Kidney epithelial cell (primary cell): ENCODE data around the gene TBCB. TPM values are rescaled to one million over a fixed set of nuclear protein-coding genes. Genes with fewer than 3 reads are reported as not detected.

Experiments used
- DNase-seq: peaks from one replicate; pipeline ENCODE4 v3.0.0-alpha.2; 2010; ENCODE audit warnings: low read depth
- H3K27me3 ChIP-seq: 2 replicates; pipeline ENCODE4 v1.6.0; 2011; ENCODE audit warnings: low read length; ENCODE audit not compliant: control insufficient read depth, insufficient read depth
- H3K36me3 ChIP-seq: 2 replicates; pipeline ENCODE4 v1.5.1; 2011; ENCODE audit warnings: low read length; ENCODE audit not compliant: control insufficient read depth, insufficient read depth
- H3K4me3 ChIP-seq: 2 replicates; pipeline ENCODE4 v1.5.1; 2011; ENCODE audit warnings: low read depth, mild to moderate bottlenecking, control low read depth, low read length
- CTCF ChIP-seq: IDR thresholded peaks from 2 replicates; pipeline ENCODE4 v1.5.1; 2011; ENCODE audit warnings: mild to moderate bottlenecking, moderate library complexity, low read length, control low read depth, inconsistent platforms; ENCODE audit not compliant: insufficient read depth, poor library complexity, severe bottlenecking
- total RNA-seq: library from RNA; depleted of rRNA; stranded (reverse); fragments of >200 nt; gene quantifications from 2 replicates; pipeline ENCODE4 v1.2.3, GENCODE V29; 2015

The TBCB gene
- total RNA-seq, 1 donor from 2014 or later: 337 TPM

DNA sequence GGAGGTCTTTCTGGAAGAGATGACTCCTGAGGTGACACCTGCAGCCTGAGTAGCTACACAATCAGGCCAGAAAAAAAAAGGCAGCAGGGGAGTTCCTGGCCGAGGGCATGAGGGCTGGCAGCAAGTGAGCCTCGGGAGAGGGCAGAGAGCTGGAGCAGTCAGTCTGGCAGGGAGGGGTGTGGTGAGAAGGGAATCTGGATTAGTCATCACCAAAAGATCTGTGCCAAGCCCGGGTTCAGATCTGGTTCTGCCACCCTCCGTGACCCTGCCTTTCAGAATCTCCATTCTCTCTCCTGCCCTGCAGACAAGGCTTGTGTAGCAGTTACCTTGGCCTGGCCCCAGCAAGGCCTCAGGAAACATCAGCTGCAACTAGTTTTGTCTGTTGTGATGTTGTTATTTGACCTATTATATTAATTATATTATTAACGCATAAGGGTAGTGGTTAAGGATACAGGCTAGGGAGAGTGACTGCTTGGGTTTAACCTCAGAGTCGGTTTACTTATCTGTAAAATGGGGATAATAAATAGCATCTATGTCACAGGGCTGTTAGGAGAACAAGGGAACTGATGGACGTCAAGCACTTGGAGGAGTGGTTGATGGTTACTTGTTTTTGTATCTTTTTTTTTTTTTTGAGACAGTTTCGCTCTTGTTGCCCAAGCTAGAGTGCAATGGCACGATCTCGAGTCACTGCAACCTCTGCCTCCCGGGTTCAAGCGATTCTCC, 21.9 kb downstream of the TBCB start:
- no peak for TF ChIP-seq CTCF
- H3K36me3 ChIP-seq: no peaks in the 10 kb centered on the region
- no peaks in the 10 kb centered on the region for H3K27me3 ChIP-seq
- no peak for DNase-seq
- H3K4me3 ChIP-seq: no peak overlapping the region

- no peaks in the 10 kb centered on the region for H3K27me3 ChIP-seq
- H3K4me3 ChIP-seq: peak overlapping the region; percentile 91
- peaks cover 4% of the 10 kb centered on the region for H3K36me3 ChIP-seq
- no peak for DNase-seq
- TF ChIP-seq CTCF: no peak
Observed at GRCh38 chr19:36139120-36139472, 23.8 kb downstream of the TBCB start.

DNA sequence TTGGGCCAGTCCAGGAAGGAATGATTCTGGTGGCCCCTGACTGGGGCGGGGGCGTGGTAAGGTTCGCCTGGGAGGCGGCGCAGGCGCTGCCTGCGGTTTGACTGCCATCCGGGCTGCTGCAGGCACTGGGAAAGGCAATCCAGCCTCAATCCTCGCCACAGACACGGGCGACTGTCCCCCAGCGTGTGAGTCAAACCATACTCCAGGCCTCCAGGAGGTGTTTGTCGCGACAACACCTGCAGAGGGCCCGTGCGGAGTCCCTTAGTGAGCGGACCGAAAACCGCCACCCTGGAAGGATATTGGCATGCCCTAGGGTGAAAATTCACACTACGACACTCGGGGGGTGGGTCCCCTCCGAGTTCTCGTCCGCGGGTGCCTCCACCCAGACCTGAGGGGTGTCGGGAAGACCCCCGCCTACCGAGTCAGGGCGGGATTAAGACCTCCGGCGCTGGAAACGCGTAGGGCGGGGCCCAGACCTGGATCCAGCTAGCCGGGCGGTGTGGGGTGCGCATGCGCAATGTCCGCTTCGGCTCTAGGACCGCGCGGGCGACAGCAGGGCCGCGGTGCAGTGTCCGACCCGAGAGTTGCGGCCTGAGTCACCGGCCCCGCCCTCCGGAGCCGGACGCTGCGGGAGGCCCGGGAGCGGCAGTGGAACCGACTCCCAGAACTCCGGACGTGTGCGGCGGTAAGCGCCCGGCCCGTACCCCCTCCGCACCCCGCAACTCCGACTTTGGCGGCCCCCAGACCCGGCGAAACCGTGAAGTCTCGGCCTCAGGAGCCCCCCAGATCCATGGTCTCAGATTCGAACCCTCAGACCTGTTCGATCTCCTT, 24.4 kb downstream of the TBCB start, which contains the start of gene CAPNS1:
Gene CAPNS1, plus strand, starts transcription at position 594 of the 831 bp plus-strand sequence. CDS start 946 bp downstream, outside the sequence.
- H3K36me3 ChIP-seq: peaks cover 4% of the 10 kb centered on the region
- TF ChIP-seq CTCF: peak; percentile 28
- peak; percentile 79 for DNase-seq

DNA sequence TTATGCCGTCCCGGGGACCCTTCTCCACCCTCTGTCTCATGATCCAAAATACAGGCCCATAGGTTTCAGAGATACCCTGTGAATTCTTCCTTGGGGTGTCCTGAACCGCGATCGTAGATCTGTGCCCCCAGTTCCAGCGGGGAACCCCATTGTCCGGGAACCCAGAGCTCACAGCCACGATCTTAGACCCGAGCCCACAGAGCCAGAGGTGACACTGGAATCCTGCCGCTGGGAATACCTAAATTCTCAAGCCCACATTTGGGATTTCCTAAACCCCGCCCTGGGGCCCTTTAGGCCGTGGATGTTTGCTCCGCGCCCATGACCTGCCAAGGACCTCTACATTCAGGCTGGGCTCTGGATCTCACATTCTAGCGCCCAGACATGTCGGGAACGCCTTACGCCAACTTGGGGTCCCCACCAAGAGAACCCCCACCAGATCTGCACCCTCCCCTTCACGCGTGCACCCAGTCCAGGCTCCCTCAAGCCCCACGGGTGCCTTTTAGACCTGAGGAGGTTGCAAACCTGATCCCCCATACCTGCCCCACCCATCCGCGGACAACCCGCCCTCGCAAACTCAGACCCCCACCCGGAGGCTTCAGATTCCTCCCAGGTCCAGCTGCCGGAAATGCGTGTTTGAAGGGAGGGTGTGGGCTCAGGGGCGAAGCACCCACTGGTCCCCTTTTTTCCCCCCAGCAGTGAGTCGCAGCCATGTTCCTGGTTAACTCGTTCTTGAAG, 25.2 kb downstream of the TBCB start:
- no peak for TF ChIP-seq CTCF
- no peak for DNase-seq
- peak overlapping the region; percentile 91 for H3K4me3 ChIP-seq

More for the DNA sequence above, 24.4 kb downstream of the TBCB start, which contains the start of gene CAPNS1:
- Histone ChIP-seq H3K4me3 (peak within 1 kb of the TSS; percentile 91), H3K27me3 (no peaks in the 10 kb centered on the region)

DNA sequence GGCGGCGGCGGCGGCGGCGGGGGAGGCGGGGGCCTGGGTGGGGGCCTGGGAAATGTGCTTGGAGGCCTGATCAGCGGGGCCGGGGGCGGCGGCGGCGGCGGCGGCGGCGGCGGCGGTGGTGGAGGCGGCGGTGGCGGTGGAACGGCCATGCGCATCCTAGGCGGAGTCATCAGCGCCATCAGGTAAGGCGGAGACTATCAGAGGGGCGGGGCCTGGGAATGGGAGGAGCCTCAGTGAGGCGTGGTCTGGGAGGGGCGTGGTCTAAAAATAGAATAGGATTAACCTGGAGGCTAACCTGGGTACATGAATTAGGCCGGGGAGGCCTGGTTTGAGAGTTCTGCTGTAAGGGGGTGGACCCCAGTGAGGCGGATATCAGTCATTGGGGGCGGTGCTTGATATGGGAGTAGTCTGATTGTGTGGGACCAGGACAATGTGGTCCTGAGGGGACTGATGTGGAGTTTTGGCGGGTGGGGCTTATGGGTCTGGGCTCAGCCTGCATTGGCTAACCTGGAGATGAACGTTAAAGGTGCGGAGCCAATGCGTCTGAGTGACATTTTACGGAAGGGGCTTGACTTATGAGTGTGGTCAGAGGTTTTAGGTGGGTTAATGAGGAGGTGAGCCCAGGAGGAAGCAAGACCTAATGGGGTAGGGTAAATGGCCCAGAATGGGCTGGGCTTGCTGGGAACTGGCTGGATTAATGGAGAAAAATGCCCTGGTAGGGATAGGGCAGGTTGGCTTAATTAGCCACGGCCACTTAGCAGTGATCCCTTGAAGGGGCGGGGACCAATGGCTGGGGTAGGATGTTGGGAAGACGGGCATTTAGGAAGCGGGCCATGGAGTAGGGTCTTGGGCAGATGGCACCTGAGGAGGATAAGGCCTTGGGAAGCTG, 26.0 kb downstream of the TBCB start:
- no peaks in the 10 kb centered on the region for H3K27me3 ChIP-seq
- DNase-seq: no peak
- H3K4me3 ChIP-seq: peak overlapping the region; percentile 91
- peaks cover 9% of the 10 kb centered on the region for H3K36me3 ChIP-seq
- TF ChIP-seq CTCF: no peak

More for the DNA sequence above, 25.2 kb downstream of the TBCB start:
- H3K27me3 ChIP-seq: no peaks in the 10 kb centered on the region
- H3K36me3 ChIP-seq: peaks cover 4% of the 10 kb centered on the region
